SK-N-SH treated with all-trans-retinoic acid at 6 μM for 48 hours (cell line): ENCODE data around the gene PRLH.

Experiments used
- ATAC-seq: fragments of 200-7000 bp; cut with Tn5 transposase; 3 replicates; pipeline ENCODE4 v1.9.1; 2020; ENCODE audit warnings: mild to moderate bottlenecking, moderate library complexity
- ARNTL ChIP-seq: fragments of 450-650 bp; formaldehyde crosslinking; IDR thresholded peaks from 2 replicates; pipeline ENCODE4 v1.5.0; 2020; ENCODE audit warnings: low read depth, mild to moderate bottlenecking, moderate library complexity, borderline replicate concordance
- BACH2 ChIP-seq: fragments of 250-450 bp; sonication (Bioruptor Pico); IDR thresholded peaks from 2 replicates; pipeline ENCODE4 v1.9.0; 2021; ENCODE audit warnings: mild to moderate bottlenecking, borderline replicate concordance
- CREB5 ChIP-seq: fragments of 250-450 bp; sonication (Bioruptor Pico); IDR thresholded peaks from 2 replicates; pipeline ENCODE4 v1.5.1; 2020; ENCODE audit warnings: low read depth, mild to moderate bottlenecking, moderate library complexity
- CSDC2 ChIP-seq: fragments of 250-450 bp; sonication (Bioruptor Pico); IDR thresholded peaks from 2 replicates; pipeline ENCODE4 v1.5.0; 2020; ENCODE audit warnings: mild to moderate bottlenecking, moderate library complexity
- ESRRG ChIP-seq: fragments of 250-450 bp; sonication (Bioruptor Pico); IDR thresholded peaks from 2 replicates; pipeline ENCODE4 v1.6.1; 2021; ENCODE audit warnings: mild to moderate bottlenecking
- GLIS3 ChIP-seq: fragments of 250-450 bp; sonication (Bioruptor Pico); IDR thresholded peaks from 2 replicates; pipeline ENCODE4 v1.5.0; 2020; ENCODE audit warnings: mild to moderate bottlenecking, moderate library complexity
- ISL1 ChIP-seq: fragments of 250-450 bp; sonication (Bioruptor Pico); IDR thresholded peaks from 2 replicates; pipeline ENCODE4 v2.1.2; 2022; ENCODE audit warnings: mild to moderate bottlenecking, moderate library complexity
- OSR1 ChIP-seq: fragments of 250-450 bp; sonication (Bioruptor Pico); IDR thresholded peaks from 2 replicates; pipeline ENCODE4 v1.8.0; 2022; ENCODE audit warnings: moderate library complexity, mild to moderate bottlenecking, inconsistent platforms
- PATZ1 ChIP-seq: fragments of 250-450 bp; sonication (Bioruptor Pico); IDR thresholded peaks from 2 replicates; pipeline ENCODE4 v1.8.0; 2020; ENCODE audit warnings: mild to moderate bottlenecking, moderate library complexity, borderline replicate concordance
- POU6F1 ChIP-seq: fragments of 250-450 bp; sonication (Bioruptor Pico); IDR thresholded peaks from 2 replicates; pipeline ENCODE4 v1.8.0; 2021; ENCODE audit warnings: low read depth, mild to moderate bottlenecking, moderate library complexity, borderline replicate concordance
- PPARA ChIP-seq: fragments of 250-450 bp; sonication (Bioruptor Pico); IDR thresholded peaks from 2 replicates; pipeline ENCODE4 v1.5.0; 2020; ENCODE audit warnings: mild to moderate bottlenecking, borderline replicate concordance
- RARB ChIP-seq: fragments of 250-450 bp; sonication (Bioruptor Pico); IDR thresholded peaks from 2 replicates; pipeline ENCODE4 v1.8.0; 2021; ENCODE audit warnings: mild to moderate bottlenecking, moderate library complexity
- SNAI2 ChIP-seq: fragments of 250-450 bp; sonication (Bioruptor Pico); IDR thresholded peaks from 2 replicates; pipeline ENCODE4 v1.5.0; 2020; ENCODE audit warnings: mild to moderate bottlenecking, moderate library complexity
- TCF4 ChIP-seq: fragments of 250-450 bp; sonication (Bioruptor Pico); IDR thresholded peaks from 2 replicates; pipeline ENCODE4 v1.8.0; 2021; ENCODE audit warnings: mild to moderate bottlenecking, moderate library complexity, borderline replicate concordance
- TOX ChIP-seq: fragments of 250-450 bp; sonication (Bioruptor Pico); IDR thresholded peaks from 2 replicates; pipeline ENCODE4 v1.8.0; 2021; ENCODE audit warnings: mild to moderate bottlenecking, moderate library complexity, borderline replicate concordance
- ZC3H10 ChIP-seq: fragments of 250-450 bp; sonication (Bioruptor Pico); IDR thresholded peaks from 2 replicates; pipeline ENCODE4 v1.5.1; 2021; ENCODE audit warnings: mild to moderate bottlenecking, moderate library complexity
- ZFP3 ChIP-seq: fragments of 250-450 bp; sonication (Bioruptor Pico); IDR thresholded peaks from 2 replicates; pipeline ENCODE4 v1.5.0; 2020; ENCODE audit warnings: mild to moderate bottlenecking, moderate library complexity
- ZFP30 ChIP-seq: fragments of 450-650 bp; formaldehyde crosslinking; IDR thresholded peaks from 2 replicates; pipeline ENCODE4 v1.5.0; 2022; ENCODE audit warnings: mild to moderate bottlenecking, moderate library complexity
- ZNF565 ChIP-seq: fragments of 450-650 bp; formaldehyde crosslinking; conservative IDR thresholded peaks from 2 replicates; pipeline ENCODE4 v1.5.0; 2020; ENCODE audit warnings: low read depth, mild to moderate bottlenecking, moderate library complexity
- ZNF70 ChIP-seq: fragments of 450-650 bp; formaldehyde crosslinking; IDR thresholded peaks from 2 replicates; pipeline ENCODE4 v1.5.0; 2020; ENCODE audit warnings: mild to moderate bottlenecking, moderate library complexity
- ZNF8 ChIP-seq: fragments of 450-650 bp; formaldehyde crosslinking; IDR thresholded peaks from 2 replicates; pipeline ENCODE4 v1.5.0; 2020; ENCODE audit warnings: mild to moderate bottlenecking, moderate library complexity
- TF ChIP-seq, protein P1 (sequence below): fragments of 250-450 bp; sonication (Bioruptor Pico); IDR thresholded peaks from 2 replicates; pipeline ENCODE4 v1.5.1; 2021; ENCODE audit warnings: mild to moderate bottlenecking, moderate library complexity
- TF ChIP-seq, protein P2 (sequence below): fragments of 250-450 bp; sonication (Bioruptor Pico); IDR thresholded peaks from 2 replicates; pipeline ENCODE4 v1.5.0; 2020; ENCODE audit warnings: mild to moderate bottlenecking, moderate library complexity

Gene PRLH

GRCh38 chr2:237520290-237520689 lies 46.1 kb upstream of the PRLH start:
- TF ChIP-seq ZNF8 (CRISPR knock-in tag), result no peak
- TF ChIP-seq ISL1 (CRISPR knock-in tag), result no peak
- no peak for TF ChIP-seq PPARA (CRISPR knock-in tag)
- TF ChIP-seq BACH2 (CRISPR knock-in tag), result no peak
- TF ChIP-seq SNAI2 (CRISPR knock-in tag), result no peak
- no peak for TF ChIP-seq ARNTL (CRISPR knock-in tag)
- TF ChIP-seq ZNF565 (CRISPR knock-in tag), result no peak
- no peak for TF ChIP-seq TCF4 (CRISPR knock-in tag)
- no peak for TF ChIP-seq CSDC2 (CRISPR knock-in tag)
- no peak for TF ChIP-seq CREB5 (CRISPR knock-in tag)
- TF ChIP-seq, all 23 proteins: peak for 0
- ATAC-seq, result no peak

DNA sequence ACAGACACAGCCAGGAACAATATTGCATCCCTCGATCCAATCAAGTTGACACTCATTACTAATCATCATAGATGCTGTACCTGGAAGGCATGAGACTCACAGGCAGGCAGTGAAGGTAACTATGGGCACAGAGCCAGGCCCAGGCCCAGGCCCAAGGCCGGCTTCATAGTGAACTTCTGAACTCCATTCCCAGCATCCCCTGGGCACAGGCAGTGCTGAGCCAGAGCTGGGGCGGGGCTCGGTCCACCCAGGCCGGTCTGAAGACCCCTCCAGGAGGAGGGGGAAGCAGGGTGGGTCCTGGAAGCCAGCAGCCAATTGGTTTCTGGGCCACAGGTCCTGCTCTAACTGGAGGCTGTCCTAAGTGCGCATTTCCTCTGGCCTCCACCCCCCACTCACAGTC lies 41.7 kb upstream of the PRLH start:
- no peak for TF ChIP-seq ZFP30 (CRISPR knock-in tag)
- TF ChIP-seq ZNF8 (CRISPR knock-in tag), result no peak
- TF ChIP-seq ZFP3, result no peak
- TF ChIP-seq PATZ1, result no peak
- TF ChIP-seq ZNF70 (CRISPR knock-in tag), result no peak
- no peak for TF ChIP-seq PPARA (CRISPR knock-in tag)
- ATAC-seq, result no peak

DNA sequence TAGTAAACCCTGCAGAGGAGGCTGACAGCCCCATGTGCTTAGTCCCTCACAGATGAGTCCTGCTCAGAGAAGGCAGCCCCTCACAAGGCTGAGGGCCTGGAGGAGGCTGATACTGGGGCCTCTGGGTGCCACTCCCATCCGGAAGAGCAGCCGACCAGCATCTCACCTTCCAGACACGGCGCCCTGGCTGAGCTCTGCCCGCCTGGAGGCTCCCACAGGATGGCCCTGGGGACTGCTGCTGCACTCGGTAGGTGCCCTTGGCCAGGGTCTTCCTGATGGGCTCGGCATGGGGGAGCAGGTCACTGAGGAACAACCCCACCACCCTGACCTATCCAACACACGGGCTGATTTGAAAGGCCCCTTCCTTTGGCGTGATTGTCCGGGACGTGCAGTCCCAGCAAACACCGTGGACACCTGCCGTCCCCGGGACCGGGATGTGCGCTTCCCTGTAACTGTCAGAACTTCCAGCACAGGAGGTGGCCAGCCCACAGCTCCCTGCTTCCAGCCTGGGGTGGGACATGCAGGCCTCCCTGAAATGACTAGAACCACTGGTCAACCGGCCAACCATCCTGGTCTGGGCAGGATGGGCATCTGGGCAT lies 40.7 kb upstream of the PRLH start:
- TF ChIP-seq CREB5 (CRISPR knock-in tag), result no peak
- no peak for TF ChIP-seq TCF4 (CRISPR knock-in tag)
- TF ChIP-seq, protein P1, sequence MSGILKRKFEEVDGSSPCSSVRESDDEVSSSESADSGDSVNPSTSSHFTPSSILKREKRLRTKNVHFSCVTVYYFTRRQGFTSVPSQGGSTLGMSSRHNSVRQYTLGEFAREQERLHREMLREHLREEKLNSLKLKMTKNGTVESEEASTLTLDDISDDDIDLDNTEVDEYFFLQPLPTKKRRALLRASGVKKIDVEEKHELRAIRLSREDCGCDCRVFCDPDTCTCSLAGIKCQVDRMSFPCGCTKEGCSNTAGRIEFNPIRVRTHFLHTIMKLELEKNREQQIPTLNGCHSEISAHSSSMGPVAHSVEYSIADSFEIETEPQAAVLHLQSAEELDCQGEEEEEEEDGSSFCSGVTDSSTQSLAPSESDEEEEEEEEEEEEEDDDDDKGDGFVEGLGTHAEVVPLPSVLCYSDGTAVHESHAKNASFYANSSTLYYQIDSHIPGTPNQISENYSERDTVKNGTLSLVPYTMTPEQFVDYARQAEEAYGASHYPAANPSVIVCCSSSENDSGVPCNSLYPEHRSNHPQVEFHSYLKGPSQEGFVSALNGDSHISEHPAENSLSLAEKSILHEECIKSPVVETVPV (CRISPR knock-in tag), result no peak
- no peak for TF ChIP-seq ZNF8 (CRISPR knock-in tag)
- no peak for TF ChIP-seq POU6F1 (CRISPR knock-in tag)
- TF ChIP-seq ZNF565 (CRISPR knock-in tag), result no peak
- no peak for TF ChIP-seq TOX (CRISPR knock-in tag)
- no peak for TF ChIP-seq ZC3H10 (CRISPR knock-in tag)
- TF ChIP-seq ZFP3, result no peak
- no peak for TF ChIP-seq CSDC2 (CRISPR knock-in tag)
- no peak for TF ChIP-seq RARB (CRISPR knock-in tag)
- no peak for TF ChIP-seq GLIS3
- no peak for TF ChIP-seq PPARA (CRISPR knock-in tag)
- TF ChIP-seq ZFP30 (CRISPR knock-in tag), result no peak
- TF ChIP-seq ESRRG (CRISPR knock-in tag), result no peak
- no peak for TF ChIP-seq ZNF70 (CRISPR knock-in tag)
- no peak for TF ChIP-seq OSR1 (CRISPR knock-in tag)
- TF ChIP-seq SNAI2 (CRISPR knock-in tag), result no peak
- TF ChIP-seq, protein P2, sequence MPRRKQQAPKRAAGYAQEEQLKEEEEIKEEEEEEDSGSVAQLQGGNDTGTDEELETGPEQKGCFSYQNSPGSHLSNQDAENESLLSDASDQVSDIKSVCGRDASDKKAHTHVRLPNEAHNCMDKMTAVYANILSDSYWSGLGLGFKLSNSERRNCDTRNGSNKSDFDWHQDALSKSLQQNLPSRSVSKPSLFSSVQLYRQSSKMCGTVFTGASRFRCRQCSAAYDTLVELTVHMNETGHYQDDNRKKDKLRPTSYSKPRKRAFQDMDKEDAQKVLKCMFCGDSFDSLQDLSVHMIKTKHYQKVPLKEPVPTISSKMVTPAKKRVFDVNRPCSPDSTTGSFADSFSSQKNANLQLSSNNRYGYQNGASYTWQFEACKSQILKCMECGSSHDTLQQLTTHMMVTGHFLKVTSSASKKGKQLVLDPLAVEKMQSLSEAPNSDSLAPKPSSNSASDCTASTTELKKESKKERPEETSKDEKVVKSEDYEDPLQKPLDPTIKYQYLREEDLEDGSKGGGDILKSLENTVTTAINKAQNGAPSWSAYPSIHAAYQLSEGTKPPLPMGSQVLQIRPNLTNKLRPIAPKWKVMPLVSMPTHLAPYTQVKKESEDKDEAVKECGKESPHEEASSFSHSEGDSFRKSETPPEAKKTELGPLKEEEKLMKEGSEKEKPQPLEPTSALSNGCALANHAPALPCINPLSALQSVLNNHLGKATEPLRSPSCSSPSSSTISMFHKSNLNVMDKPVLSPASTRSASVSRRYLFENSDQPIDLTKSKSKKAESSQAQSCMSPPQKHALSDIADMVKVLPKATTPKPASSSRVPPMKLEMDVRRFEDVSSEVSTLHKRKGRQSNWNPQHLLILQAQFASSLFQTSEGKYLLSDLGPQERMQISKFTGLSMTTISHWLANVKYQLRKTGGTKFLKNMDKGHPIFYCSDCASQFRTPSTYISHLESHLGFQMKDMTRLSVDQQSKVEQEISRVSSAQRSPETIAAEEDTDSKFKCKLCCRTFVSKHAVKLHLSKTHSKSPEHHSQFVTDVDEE (CRISPR knock-in tag), result no peak
- ATAC-seq, result no peak
